Nephron (organoid): ENCODE measurements around the gene CYP1A1.
A peak's percentile ranks its signal among the peaks of the same experiment; 100 is the strongest.

Experiments
- H3K27ac Mint-ChIP-seq, 3 experiments: 2 replicates each; pipeline ENCODE4 v1.8.0; 2020; ENCODE audit warnings: mixed read lengths in 3 of 3, mild to moderate bottlenecking in 2 of 3, moderate library complexity in 1 of 3
- H3K27me3 Mint-ChIP-seq: 2 replicates; pipeline ENCODE4 v1.8.0; 2021; ENCODE audit warnings: low read depth, mild to moderate bottlenecking, moderate library complexity, mixed read lengths
- H3K36me3 Mint-ChIP-seq: 2 replicates; pipeline ENCODE4 v1.8.0; 2020; ENCODE audit warnings: low read depth, mixed read lengths
- H3K4me1 Mint-ChIP-seq: 2 replicates; pipeline ENCODE4 v1.8.0; 2020; ENCODE audit warnings: mixed read lengths
- H3K4me3 Mint-ChIP-seq, 3 experiments: 2 replicates each; pipeline ENCODE4 v1.8.0; 2020; ENCODE audit warnings: mild to moderate bottlenecking in 3 of 3, mixed read lengths in 3 of 3, moderate library complexity in 2 of 3
- H3K9me3 Mint-ChIP-seq: 2 replicates; pipeline ENCODE4 v1.8.0; 2020; ENCODE audit warnings: mixed read lengths
- TF ChIP-seq, protein P1 (sequence below), 3 experiments: fragments of 200-600 bp; sonication (generic); IDR thresholded peaks; one replicate each; pipeline ENCODE4 v1.5.0; 2021; ENCODE audit warnings: antibody characterized with exemption in 3 of 3; ENCODE audit not compliant: unreplicated experiment in 3 of 3

The CYP1A1 gene

DNA sequence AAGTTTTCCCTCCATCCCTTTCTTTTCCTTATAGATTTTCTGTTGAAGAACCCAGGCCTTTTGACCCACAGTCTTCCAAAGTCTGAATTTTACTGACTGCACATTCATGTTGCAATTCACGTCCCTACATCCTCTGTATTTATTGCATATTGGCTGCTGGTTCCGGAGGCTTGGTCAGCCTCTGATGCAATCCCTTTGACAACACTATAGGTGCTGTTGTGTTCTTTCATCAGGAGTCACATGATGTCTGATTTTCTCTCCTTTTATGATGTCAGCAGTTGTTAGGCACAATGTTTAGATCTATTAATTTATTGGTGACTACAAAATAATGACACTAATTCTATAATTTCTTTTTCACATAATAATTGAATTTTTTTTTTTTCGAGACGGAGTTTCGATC lies 8.7 kb downstream of the CYP1A1 start:
- Mint-ChIP-seq H3K9me3 (no peaks in the 10 kb centered on the region), H3K27ac (no peak overlapping the region), H3K4me1 (no peaks in the 10 kb centered on the region), H3K27me3 (peaks cover 4% of the 10 kb centered on the region), H3K4me3 (no peak overlapping the region), H3K36me3 (no peaks in the 10 kb centered on the region)
- TF ChIP-seq, protein P1, sequence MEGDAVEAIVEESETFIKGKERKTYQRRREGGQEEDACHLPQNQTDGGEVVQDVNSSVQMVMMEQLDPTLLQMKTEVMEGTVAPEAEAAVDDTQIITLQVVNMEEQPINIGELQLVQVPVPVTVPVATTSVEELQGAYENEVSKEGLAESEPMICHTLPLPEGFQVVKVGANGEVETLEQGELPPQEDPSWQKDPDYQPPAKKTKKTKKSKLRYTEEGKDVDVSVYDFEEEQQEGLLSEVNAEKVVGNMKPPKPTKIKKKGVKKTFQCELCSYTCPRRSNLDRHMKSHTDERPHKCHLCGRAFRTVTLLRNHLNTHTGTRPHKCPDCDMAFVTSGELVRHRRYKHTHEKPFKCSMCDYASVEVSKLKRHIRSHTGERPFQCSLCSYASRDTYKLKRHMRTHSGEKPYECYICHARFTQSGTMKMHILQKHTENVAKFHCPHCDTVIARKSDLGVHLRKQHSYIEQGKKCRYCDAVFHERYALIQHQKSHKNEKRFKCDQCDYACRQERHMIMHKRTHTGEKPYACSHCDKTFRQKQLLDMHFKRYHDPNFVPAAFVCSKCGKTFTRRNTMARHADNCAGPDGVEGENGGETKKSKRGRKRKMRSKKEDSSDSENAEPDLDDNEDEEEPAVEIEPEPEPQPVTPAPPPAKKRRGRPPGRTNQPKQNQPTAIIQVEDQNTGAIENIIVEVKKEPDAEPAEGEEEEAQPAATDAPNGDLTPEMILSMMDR (IDR thresholded peaks at IDR 0.05; ENCODE audit: unreplicated experiment in 3 of 3), result no peak

DNA sequence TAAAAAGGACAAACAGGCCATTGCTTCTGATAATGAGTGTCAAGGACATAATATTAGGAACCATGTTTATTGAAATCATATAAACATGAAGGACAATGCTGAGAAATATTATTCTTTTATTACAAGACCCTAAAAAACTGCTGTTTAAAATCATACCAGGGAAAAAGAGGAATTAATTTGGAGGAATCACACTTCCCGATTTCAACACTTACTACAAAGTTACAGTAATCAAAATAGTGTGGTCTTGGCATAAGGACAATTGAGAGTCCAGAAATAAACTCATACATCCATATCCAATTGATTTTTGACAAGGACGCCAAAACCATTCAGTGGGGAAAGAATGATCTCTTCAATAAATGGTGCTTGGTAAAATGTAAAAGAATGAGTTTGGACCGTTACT lies 13.0 kb downstream of the CYP1A1 start:
- Mint-ChIP-seq H3K9me3 (no peaks in the 10 kb centered on the region), H3K27me3 (peaks cover 16% of the 10 kb centered on the region), H3K36me3 (no peaks in the 10 kb centered on the region), H3K27ac (no peak overlapping the region), H3K4me1 (no peaks in the 10 kb centered on the region), H3K4me3 (no peak overlapping the region)
- TF ChIP-seq, protein P1 (IDR thresholded peaks at IDR 0.05; ENCODE audit: unreplicated experiment in 3 of 3), result no peak

DNA sequence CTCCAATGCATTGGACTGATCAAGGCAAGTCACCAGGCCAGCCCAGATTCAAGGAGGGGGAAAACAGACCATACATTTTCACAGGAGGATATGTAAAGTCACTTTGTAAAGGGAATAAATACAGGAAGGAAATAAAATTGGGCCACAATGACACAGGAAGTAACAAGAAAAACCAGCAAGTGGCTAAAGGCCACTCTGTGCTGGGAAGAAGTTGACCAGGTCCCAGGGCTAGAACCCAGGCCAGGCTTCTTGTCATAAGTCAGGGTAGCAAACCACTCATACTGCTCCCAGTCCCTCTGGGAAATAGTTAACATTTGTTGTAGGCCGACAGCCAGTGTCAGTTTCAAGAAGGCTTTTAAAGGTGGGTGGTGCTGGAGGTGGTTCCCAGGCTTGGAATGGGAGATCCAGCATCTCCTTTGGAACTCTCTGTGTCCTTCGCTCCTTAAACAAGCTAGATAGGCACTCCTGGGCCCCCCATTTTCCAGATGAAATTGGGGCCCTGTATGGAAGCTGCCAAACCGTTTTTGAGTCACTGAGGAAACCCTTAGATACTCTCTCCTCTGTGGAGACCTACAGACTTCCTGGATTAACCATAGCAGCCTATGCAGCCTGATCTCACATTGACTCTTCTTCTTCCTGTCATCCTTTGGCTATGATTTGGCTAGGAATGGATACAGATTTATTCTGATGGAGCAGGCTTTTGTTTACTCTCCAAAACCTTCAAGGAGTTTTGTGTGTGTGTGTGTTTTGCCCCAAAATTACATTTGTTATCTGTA lies 14.8 kb downstream of the CYP1A1 start:
- Mint-ChIP-seq H3K4me1 (no peaks in the 10 kb centered on the region), H3K36me3 (no peaks in the 10 kb centered on the region), H3K27ac (no peak overlapping the region), H3K27me3 (peaks cover 28% of the 10 kb centered on the region), H3K4me3 (no peak overlapping the region), H3K9me3 (no peaks in the 10 kb centered on the region)
- TF ChIP-seq, protein P1 (IDR thresholded peaks at IDR 0.05; ENCODE audit: unreplicated experiment in 3 of 3), result no peak

DNA sequence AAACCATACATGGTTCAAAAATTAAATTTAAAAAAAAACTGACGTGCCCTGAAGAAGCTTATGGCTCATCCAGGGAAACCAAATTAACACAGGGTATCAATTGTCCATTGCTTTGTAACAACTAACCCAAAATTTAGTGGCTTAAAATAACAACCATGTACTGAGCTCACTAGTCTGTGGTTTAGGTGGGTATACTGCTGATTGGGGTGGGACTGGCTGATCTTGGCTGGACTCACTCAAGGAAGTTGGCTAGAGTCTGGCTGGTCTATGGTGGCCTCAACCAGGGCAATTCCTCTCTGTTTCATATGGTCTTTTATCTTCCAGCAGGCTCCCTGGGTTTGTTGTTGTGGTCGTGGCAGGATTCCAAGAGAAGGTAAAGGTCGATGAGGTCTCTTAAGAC lies 15.4 kb downstream of the CYP1A1 start:
- H3K4me3 Mint-ChIP-seq, result no peak overlapping the region
- H3K27ac Mint-ChIP-seq, result no peak overlapping the region
- peaks cover 31% of the 10 kb centered on the region for H3K27me3 Mint-ChIP-seq
- H3K9me3 Mint-ChIP-seq, result no peaks in the 10 kb centered on the region
- H3K36me3 Mint-ChIP-seq, result no peaks in the 10 kb centered on the region
- TF ChIP-seq, protein P1 (IDR thresholded peaks at IDR 0.05; ENCODE audit: unreplicated experiment in 3 of 3), result no peak
- H3K4me1 Mint-ChIP-seq, result no peaks in the 10 kb centered on the region

DNA sequence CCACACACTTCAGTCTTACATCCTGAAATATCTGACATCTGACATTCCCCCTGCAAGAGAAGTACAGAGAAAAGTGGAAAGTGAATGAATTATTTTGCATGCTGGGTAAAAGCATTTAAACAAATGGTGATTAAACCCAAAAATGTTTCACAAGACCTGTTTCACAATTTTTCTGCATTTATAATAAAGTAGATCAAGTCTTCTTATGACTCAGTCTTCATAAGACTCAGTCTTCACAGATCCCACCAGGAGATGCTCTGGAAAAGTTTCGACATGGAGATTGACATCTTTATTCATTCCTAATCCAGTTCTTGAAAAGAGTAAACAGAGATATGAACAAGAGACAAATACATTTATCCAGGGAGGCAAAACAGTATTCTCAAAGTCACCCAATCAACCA lies 16.3 kb downstream of the CYP1A1 start:
- Mint-ChIP-seq H3K27me3 (peaks cover 31% of the 10 kb centered on the region), H3K4me1 (no peaks in the 10 kb centered on the region), H3K27ac (no peak overlapping the region), H3K36me3 (no peaks in the 10 kb centered on the region), H3K4me3 (no peak overlapping the region), H3K9me3 (no peaks in the 10 kb centered on the region)
- TF ChIP-seq, protein P1 (IDR thresholded peaks at IDR 0.05; ENCODE audit: unreplicated experiment in 3 of 3), result no peak

DNA sequence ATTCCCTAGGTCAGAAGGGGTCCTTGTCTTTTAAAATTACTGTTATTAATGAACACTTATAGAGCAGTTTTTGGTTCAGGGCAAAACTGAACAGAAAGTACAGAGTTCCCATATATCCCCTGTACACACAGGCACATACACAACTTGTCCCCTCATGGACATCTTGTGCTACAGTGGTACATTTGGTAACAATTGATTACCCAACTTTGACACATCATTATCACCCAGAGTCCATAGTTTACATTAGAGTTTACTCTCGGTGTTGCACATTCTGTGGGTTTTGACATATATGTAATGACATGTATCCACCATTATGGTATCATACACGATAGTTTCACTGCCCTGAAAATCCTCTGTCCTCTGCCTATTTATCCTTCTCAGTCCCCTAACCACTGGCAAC lies 28.5 kb downstream of the CYP1A1 start:
- TF ChIP-seq, protein P1 (IDR thresholded peaks at IDR 0.05; ENCODE audit: unreplicated experiment in 3 of 3), result no peak
- peaks cover 13% of the 10 kb centered on the region for H3K27me3 Mint-ChIP-seq
- peak overlapping the region; percentile 18 to 99 (median 91) for H3K27ac Mint-ChIP-seq
- peaks cover 36% of the 10 kb centered on the region for H3K4me1 Mint-ChIP-seq
- H3K4me3 Mint-ChIP-seq, result peak overlapping the region; percentile 99 to 100 (median 100)
- H3K9me3 Mint-ChIP-seq, result no peaks in the 10 kb centered on the region
- peaks cover 3% of the 10 kb centered on the region for H3K36me3 Mint-ChIP-seq
